MM.1S (cell line): ENCODE results near the gene HYCC2.

Experiments
- DNase-seq: peaks from one replicate; pipeline ENCODE4 v3.0.0-alpha.2; 2015
- H2AFZ ChIP-seq: fragments of 300-600 bp; sonication (generic); 2 replicates; pipeline ENCODE4 v1.6.0; 2016; ENCODE audit warnings: antibody characterized with exemption, low read length
- H3F3A ChIP-seq: fragments of 300-600 bp; sonication (generic); 2 replicates; pipeline ENCODE4 v1.6.1; 2016; ENCODE audit warnings: mild to moderate bottlenecking, antibody characterized with exemption, low read length, moderate library complexity, mixed read lengths; ENCODE audit not compliant: insufficient read depth
- H3K27ac ChIP-seq: fragments of 300-600 bp; sonication (generic); 2 replicates; pipeline ENCODE4 v1.5.1; 2016; ENCODE audit warnings: mild to moderate bottlenecking, low read length
- H3K27me3 ChIP-seq: fragments of 300-600 bp; sonication (generic); replicated peaks from 2 replicates; pipeline ENCODE4 v1.6.0; 2016; ENCODE audit warnings: low read length; ENCODE audit not compliant: insufficient read depth
- H3K36me3 ChIP-seq: fragments of 300-600 bp; sonication (generic); replicated peaks from 2 replicates; pipeline ENCODE4 v1.6.1; 2016; ENCODE audit warnings: mild to moderate bottlenecking, low read length, mixed read lengths; ENCODE audit not compliant: insufficient read depth
- H3K4me1 ChIP-seq: fragments of 300-600 bp; sonication (generic); 2 replicates; pipeline ENCODE4 v1.6.1; 2016; ENCODE audit warnings: low read length, mixed read lengths
- H3K4me2 ChIP-seq: fragments of 300-600 bp; sonication (generic); 2 replicates; pipeline ENCODE4 v1.6.0; 2016; ENCODE audit warnings: low read depth, low read length
- H3K4me3 ChIP-seq: fragments of 300-600 bp; sonication (generic); 2 replicates; pipeline ENCODE4 v1.5.1; 2016; ENCODE audit warnings: low read length, mixed read lengths
- H3K79me2 ChIP-seq: fragments of 300-600 bp; sonication (generic); 2 replicates; pipeline ENCODE4 v1.6.1; 2016; ENCODE audit warnings: mixed run types, low read length, mixed read lengths
- H3K9ac ChIP-seq: fragments of 300-600 bp; sonication (generic); 2 replicates; pipeline ENCODE4 v1.6.1; 2016; ENCODE audit warnings: low read length, mixed read lengths
- H3K9me2 ChIP-seq: fragments of 300-600 bp; sonication (generic); replicated peaks from 2 replicates; pipeline ENCODE4 v1.6.1; 2016; ENCODE audit warnings: mild to moderate bottlenecking, low read length, mixed read lengths; ENCODE audit not compliant: insufficient read depth
- H3K9me3 ChIP-seq: fragments of 300-600 bp; sonication (generic); replicated peaks from 2 replicates; pipeline ENCODE4 v1.6.1; 2016; ENCODE audit warnings: mild to moderate bottlenecking, low read length, mixed read lengths; ENCODE audit not compliant: insufficient read depth
- H4K20me1 ChIP-seq: fragments of 300-600 bp; sonication (generic); 2 replicates; pipeline ENCODE4 v1.6.1; 2016; ENCODE audit warnings: mild to moderate bottlenecking, low read length, moderate library complexity, mixed read lengths; ENCODE audit not compliant: insufficient read depth
- EZH2 ChIP-seq: fragments of 300-600 bp; sonication (generic); optimal IDR thresholded peaks from 2 replicates; pipeline ENCODE3; 2017; ENCODE audit warnings: low read depth, mild to moderate bottlenecking, antibody characterized with exemption, low read length, mixed read lengths
- EZH2phosphoT487 ChIP-seq: fragments of 300-600 bp; sonication (generic); IDR thresholded peaks from 2 replicates; pipeline ENCODE4 v1.6.1; 2018; ENCODE audit warnings: antibody characterized with exemption, low read length
- TF ChIP-seq, protein P1 (sequence below): fragments of 300-600 bp; sonication (generic); IDR thresholded peaks from 2 replicates; pipeline ENCODE4 v1.5.1; 2016; ENCODE audit warnings: antibody characterized with exemption, low read length, mixed read lengths

The HYCC2 gene

DNA sequence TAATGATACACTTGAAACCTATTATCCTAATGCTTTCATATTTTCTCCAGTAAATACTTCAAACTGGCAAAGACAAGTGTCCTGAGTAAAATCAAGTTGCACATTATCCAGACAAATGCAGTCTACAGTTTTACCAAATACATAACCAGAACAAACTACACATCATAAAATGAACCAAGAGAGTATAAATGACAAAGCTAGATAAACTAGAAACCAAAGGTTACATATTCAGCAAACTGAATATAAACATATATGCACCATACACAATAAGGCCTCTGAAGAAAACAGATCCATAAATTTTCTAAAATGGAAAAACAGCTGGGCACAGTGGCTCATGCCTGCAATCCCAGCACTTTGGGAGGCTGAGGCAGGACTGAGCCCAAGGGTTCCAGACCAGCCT lies 47.0 kb downstream of the HYCC2 start:
- Histone ChIP-seq H3K9me2 (no peaks in the 10 kb centered on the region), H3K79me2 (peaks cover 28% of the 10 kb centered on the region), H3K27ac (no peak overlapping the region), H3K36me3 (no peaks in the 10 kb centered on the region), H3K4me2 (no peak overlapping the region), H2AFZ (no peak overlapping the region), H3K9ac (no peak overlapping the region), H4K20me1 (no peaks in the 10 kb centered on the region), H3K4me3 (no peak overlapping the region), H3K9me3 (no peaks in the 10 kb centered on the region), H3K27me3 (no peaks in the 10 kb centered on the region), H3K4me1 (peaks cover 9% of the 10 kb centered on the region), H3F3A (peaks cover 4% of the 10 kb centered on the region; the same call in 1 of the 2 replicates)
- TF ChIP-seq EZH2phosphoT487 (no peak), EZH2 (no peak)
- TF ChIP-seq, protein P1, sequence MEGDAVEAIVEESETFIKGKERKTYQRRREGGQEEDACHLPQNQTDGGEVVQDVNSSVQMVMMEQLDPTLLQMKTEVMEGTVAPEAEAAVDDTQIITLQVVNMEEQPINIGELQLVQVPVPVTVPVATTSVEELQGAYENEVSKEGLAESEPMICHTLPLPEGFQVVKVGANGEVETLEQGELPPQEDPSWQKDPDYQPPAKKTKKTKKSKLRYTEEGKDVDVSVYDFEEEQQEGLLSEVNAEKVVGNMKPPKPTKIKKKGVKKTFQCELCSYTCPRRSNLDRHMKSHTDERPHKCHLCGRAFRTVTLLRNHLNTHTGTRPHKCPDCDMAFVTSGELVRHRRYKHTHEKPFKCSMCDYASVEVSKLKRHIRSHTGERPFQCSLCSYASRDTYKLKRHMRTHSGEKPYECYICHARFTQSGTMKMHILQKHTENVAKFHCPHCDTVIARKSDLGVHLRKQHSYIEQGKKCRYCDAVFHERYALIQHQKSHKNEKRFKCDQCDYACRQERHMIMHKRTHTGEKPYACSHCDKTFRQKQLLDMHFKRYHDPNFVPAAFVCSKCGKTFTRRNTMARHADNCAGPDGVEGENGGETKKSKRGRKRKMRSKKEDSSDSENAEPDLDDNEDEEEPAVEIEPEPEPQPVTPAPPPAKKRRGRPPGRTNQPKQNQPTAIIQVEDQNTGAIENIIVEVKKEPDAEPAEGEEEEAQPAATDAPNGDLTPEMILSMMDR, result no peak
- DNase-seq, result no peak

DNA sequence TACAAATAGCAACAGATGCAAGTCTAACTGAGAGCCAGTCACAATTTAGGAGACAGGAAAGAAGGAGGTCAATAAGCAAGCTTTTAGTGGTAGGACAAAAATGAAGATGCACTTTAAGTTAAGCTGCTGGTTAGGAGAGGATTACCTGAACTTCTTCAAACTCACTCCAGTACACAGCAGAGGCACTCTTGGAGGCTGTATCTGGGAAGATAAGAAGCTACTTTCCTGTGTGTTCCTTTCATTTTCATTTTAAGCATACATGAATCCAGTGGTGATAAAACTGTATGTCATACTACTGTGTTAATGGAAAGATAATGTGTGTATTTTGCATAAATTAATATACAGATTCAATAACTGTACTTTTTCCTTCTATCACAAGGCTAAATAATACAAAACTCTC lies 49.6 kb downstream of the HYCC2 start:
- peaks cover 9% of the 10 kb centered on the region for H3K4me1 ChIP-seq
- peak overlapping the region; percentile 67 for H3K4me2 ChIP-seq
- H3K27ac ChIP-seq, result peak overlapping the region; percentile 28; the same call in 1 of the 2 replicates
- H2AFZ ChIP-seq, result no peak overlapping the region
- peak; percentile 65 for DNase-seq
- H3K4me3 ChIP-seq, result peak overlapping the region; percentile 11; the same call in 1 of the 2 replicates
- H3K79me2 ChIP-seq, result peaks cover 28% of the 10 kb centered on the region
- TF ChIP-seq EZH2 (no peak), EZH2phosphoT487 (no peak)
- TF ChIP-seq, protein P1, result no peak
- H4K20me1 ChIP-seq, result no peaks in the 10 kb centered on the region
- H3K9ac ChIP-seq, result peak overlapping the region; percentile 4; the same call in 1 of the 2 replicates
- no peaks in the 10 kb centered on the region for H3K9me2 ChIP-seq
- no peaks in the 10 kb centered on the region for H3K9me3 ChIP-seq
- H3K36me3 ChIP-seq, result no peaks in the 10 kb centered on the region
- H3F3A ChIP-seq, result peaks cover 4% of the 10 kb centered on the region; the same call in 1 of the 2 replicates
- H3K27me3 ChIP-seq, result no peaks in the 10 kb centered on the region
